Kidney tubule cell (primary cell): ENCODE measurements around the gene NPHP4.
"Not testable (repeated sequence)": the region's sequence is repeated elsewhere in the genome, so short reads cannot be mapped to it uniquely, and the experiment has no call there.

Experiments
- DNase-seq: peaks from one replicate; pipeline ENCODE4 v3.0.0-alpha.2; 2018; ENCODE audit warnings: low spot score

NPHP4 gene

DNA sequence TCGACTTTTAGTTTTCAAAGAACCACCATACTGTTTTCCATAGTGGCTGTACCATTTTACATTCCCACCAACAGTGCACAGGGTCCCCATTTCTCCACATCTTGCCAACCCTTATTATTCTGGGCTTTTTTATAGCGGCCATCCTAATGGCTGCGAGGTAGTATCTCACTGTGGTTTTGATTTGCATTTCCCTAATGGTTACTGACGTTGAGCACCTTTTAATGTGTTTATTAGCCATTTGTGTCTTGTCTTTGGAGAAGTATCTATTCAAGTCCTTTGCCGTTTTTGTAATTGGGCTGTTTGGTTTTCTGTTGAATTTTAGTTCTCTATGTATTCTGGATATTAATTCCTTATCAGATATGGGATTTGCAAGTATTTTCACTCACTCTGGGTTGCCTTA is 31.1 kb upstream of the NPHP4 start:
- no peak for DNase-seq

DNA sequence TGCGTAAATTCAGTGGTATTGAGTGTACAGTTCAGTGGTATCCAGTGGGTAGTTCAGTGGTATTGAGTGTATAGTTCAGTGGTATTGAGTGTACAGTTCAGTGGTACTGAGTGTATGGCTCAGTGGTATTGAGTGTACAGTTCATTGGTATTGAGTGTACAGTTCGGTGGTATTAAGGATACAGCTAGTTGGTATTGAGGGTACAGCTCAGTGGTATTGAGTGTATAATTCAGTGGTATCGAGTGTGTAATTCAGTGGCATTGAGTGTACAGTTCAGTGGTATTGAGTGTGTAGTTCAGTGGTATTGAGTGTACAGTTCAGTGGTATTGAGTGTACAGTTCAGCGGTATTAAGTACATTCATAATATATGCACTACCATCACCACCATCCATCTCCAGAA is 30.0 kb upstream of the NPHP4 start:
- no peak for DNase-seq

GRCh38 chr1:6019166-6019845 is 27.1 kb upstream of the NPHP4 start:
- no peak for DNase-seq

- not testable (repeated sequence) for DNase-seq
Observed at GRCh38 chr1:6017654-6018053, 25.4 kb upstream of the NPHP4 start.

- peak; percentile 58 for DNase-seq
Observed at GRCh38 chr1:6016191-6016865, 24.1 kb upstream of the NPHP4 start.

- no peak for DNase-seq
Observed at GRCh38 chr1:6014130-6014999, 22.1 kb upstream of the NPHP4 start.

DNA sequence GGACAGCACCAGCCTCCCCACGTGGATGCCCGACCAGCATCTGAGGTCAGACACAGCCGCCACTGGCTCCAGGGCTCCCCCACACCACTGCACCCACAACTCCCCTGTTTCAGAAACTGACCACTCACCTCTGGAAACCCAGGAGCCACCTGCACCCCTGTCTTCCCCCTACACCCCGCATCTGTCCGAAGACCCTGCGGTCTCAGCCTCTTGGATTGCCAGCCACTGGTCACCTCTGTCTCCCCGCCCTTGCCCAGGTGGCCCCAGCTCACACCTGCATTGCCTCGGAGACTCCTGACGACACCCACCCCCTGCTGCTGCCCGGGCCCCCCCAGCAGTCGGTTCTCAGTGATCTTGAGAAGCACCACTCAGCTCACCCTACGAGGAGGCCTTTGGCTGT is 21.3 kb upstream of the NPHP4 start:
- DNase-seq = no peak

DNA sequence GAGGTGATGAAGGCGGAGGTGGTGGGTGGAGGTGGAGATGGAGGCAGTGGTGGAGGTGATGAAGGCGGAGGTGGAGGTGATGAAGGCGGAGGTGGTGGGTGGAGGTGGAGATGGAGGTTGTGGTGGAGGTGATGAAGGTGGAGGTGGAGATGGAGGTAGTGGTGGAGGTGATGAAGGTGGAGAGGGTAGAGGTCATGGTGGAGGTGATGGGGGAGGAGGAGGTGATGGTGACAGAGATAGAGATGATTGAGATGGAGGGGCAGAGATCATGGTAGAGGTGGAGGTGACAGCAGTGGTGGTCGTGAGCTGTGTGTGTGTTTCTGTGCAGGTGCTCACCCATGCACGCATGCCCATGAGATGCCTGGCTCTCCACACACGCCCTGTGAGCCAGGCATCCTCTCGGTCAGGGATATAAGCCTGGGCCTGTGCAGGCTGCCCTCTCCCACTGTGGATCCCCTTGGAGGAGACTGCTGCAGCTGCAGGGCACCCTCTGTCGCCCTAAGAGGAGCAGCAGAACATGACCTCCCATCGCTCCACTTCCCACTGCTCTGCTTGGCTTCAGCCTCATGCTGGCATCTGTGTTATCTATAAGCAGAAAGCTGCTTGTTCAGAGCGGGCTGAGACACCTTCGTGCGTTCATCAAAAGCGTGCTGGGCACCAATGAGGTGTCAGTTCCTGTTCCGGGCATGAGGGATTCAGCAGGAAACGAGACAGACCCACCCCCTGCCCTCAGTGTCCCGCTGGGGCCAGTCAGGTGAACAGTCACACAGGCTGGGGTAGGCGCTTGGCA is 20.5 kb upstream of the NPHP4 start:
- DNase-seq = no peak

- DNase-seq = no peak
Observed at GRCh38 chr1:6011946-6012258, 19.7 kb upstream of the NPHP4 start.

DNA sequence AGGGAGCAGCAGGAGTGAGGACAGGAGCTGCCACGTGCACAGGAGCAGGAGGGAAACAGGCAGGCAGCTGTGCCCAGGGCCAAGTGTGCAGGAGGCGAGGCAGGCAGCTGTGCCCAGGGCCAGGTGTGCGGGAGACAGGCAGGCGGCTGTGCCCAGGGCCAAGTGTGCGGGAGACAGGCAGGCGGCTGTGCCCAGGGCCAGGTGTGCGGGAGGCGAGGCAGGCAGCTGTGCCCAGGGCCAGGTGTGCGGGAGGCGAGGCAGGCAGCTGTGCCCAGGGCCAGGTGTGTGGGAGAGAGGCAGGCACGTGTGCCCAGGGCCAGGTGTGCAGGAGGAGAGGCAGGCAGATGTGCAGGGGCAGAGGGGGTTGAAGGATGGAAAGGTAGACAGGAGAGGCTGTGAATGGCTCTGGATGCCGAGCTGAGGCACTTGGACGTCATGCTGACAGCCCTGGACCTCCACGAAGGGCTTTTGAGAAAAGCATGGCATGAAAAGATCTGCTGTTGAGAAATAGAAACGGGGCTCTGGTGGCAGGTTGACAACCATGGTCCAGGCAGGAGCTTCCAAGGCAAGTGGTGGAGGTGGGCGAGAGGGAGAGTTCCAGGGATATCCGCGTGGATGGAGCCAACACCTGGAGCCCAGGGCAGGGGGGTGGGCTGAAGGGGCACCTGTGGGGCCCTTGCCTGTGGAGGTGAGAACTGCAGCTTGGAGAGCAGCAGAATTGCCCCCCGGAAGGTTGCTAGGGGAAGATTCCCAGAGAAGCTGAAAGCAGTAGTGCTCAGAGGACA is 19.1 kb upstream of the NPHP4 start:
- DNase-seq = no peak

- no peak for DNase-seq
Observed at GRCh38 chr1:6010554-6010953, 18.3 kb upstream of the NPHP4 start.

- DNase-seq = no peak
Observed at GRCh38 chr1:6009120-6010040, 17.2 kb upstream of the NPHP4 start.

DNA sequence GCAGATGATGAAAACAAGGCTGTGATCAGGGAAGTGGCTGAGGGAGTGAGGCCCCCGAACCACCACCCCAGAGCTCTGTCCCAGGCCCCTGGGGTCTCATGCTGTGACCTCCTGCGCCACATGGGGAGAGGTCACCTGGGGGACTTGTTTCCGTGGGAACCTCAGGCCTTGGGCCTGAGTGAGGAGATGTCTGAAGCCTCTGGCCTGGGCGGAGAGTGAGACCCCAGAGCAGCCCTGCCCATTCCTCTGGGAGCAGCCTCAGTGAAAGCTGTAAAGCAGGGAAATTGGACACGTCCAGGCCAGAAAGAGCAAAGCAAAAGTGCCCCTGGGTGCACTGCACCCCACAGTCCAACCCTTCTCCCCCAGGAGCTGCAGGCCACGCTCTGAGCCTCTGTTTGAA is 16.5 kb upstream of the NPHP4 start:
- no peak for DNase-seq

DNA sequence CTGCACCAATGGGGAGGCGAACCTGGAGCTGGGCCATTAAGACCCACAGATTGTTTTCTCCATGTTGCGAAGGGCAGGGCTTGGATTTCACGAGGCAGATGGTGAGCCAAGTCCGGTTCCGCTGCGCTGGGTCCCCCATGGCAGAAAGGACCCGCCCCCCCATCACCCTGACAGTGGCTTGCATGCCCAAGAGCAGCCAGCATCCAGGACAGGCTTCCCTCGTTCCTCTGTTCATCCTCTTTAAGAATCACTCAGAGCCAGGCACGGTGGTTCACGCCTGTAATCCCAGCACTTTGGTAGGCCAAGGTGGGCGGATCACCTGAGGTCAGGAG is 15.8 kb upstream of the NPHP4 start:
- DNase-seq = no peak

DNA sequence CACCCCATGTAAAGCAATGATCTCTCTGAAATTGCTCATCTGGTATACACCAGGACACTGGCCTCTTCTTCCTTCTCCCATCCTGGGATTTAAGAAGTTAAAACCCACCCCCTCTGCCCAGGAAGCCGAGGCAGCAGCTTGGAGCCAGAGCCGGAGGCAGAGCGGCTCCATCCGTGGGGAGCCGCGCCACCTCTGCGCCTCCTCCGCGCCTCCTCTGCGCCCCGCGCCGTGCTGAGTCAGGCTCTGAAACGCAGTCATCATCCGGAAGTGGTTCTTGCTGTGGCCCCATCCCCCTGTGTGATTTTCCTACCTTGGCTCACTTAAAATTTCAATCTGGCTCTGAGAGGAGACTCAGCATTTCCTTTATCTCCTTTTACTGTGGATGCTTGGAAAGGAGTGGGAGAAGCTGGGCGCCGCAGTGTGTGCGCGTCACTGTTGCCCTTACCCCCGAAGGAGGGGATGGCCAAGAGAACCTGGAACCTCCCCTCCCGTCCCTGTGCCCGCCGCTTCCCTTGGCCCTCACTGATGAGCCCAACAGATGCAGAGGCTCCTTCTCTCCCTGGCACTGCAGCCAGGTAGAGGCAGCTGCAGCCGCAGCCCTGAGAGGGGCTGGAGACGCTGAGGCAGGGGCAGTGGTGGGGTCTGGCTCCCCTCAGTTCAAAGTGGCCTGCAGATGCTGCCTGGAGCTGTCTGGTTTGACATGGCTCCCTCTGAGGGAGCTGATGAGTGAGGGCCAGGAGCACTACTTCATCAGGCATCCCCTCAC is 15.3 kb upstream of the NPHP4 start:
- DNase-seq = peak; percentile 42

GRCh38 chr1:6006882-6007281 is 14.7 kb upstream of the NPHP4 start:
- DNase-seq = no peak

DNA sequence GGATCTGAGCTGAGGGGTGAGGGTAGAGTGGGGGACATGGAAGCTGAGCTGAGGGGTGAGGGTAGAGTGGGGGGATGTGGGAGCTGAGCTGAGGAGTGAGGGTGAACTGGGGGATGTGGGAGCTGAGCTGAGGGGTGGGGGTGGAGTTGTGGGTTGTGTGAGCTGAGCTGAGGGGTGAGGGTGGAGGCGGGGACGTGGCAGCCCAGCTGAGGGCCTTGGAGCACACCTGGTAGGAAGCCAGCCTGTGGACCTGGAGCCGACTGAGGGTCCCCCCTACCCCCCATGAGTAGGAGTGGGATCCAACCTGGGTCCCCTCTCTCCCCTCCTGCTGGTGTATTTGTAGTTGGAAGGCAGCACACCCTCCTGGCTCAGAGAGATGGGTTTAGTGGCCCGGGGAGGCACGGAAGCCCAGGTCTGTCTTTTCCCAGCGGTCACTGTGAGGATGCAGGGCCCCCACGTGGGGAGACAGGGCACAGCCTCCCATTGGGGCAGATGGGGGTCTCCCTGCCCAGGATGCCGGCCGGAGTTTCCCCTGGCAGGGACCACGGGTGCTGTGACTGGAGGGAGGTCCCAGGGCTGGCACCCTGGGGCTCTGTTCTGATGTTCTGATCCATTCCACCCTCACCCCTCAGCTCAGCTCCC is 13.2 kb upstream of the NPHP4 start:
- DNase-seq = no peak

- no peak for DNase-seq
Observed at GRCh38 chr1:6004412-6005123, 12.3 kb upstream of the NPHP4 start.
